ENCODE results near the gene IMP3.

DNA sequence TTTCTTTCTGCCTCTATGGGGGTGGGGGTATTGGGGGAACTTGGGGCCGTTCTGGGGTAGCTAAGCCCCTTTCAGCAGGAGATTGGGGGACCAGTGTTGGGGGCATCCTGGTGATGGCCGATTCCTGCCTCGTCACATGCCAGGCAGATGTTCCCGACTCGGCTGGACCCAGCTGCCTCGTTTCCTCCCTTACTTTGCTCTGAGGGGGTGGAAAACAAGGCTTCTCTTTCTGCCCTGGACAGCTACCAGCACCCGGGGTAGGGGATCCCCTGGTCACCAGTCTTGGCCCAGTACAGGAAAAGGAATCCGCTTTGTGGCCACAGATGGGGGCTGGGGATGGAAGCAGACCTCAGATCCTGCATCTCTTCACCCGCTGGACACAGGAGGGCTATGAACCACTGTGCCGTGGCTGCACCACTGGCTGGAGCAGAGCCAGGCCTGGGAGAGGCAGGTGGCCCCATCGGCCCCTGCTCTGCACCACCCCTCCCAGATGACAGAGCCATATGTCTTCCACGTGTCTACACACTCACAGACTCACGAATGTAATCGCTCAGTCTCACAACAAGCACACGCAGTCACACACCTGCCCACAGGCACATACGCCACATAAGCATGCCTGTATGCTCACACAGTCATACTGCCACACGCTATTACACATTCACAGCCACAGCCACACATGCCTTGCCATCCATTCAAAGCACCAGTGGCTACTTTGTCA lies 20.1 kb upstream of the IMP3 start:
- TF ChIP-seq, protein P1, sequence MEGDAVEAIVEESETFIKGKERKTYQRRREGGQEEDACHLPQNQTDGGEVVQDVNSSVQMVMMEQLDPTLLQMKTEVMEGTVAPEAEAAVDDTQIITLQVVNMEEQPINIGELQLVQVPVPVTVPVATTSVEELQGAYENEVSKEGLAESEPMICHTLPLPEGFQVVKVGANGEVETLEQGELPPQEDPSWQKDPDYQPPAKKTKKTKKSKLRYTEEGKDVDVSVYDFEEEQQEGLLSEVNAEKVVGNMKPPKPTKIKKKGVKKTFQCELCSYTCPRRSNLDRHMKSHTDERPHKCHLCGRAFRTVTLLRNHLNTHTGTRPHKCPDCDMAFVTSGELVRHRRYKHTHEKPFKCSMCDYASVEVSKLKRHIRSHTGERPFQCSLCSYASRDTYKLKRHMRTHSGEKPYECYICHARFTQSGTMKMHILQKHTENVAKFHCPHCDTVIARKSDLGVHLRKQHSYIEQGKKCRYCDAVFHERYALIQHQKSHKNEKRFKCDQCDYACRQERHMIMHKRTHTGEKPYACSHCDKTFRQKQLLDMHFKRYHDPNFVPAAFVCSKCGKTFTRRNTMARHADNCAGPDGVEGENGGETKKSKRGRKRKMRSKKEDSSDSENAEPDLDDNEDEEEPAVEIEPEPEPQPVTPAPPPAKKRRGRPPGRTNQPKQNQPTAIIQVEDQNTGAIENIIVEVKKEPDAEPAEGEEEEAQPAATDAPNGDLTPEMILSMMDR (optimal IDR thresholded peaks at IDR 0.05 in 1 of 3, IDR thresholded peaks at IDR 0.05 in 1 of 3, conservative IDR thresholded peaks at IDR 0.05 in 1 of 3; ENCODE audit: extremely low read depth in 1 of 3, insufficient read depth in 2 of 3, low read length in 3 of 3), result no peak
- TF ChIP-seq EZH2 (IDR thresholded peaks at IDR 0.05; ENCODE audit: low read length), result no peak
